HK-2 (cell line): Measurements from ENCODE around the gene VPS54.
"Not testable (repeated sequence)": the region's sequence is repeated elsewhere in the genome, so short reads cannot be mapped to it uniquely, and the experiment has no call there.

Source experiments
- DNase-seq: peaks from one replicate; pipeline ENCODE4 v3.0.0-alpha.2; 2018; ENCODE audit not compliant: unreplicated experiment

The VPS54 gene

GRCh38 chr2:64024259-64024949 lies 5.2 kb upstream of the VPS54 start:
- no peak for DNase-seq

DNA sequence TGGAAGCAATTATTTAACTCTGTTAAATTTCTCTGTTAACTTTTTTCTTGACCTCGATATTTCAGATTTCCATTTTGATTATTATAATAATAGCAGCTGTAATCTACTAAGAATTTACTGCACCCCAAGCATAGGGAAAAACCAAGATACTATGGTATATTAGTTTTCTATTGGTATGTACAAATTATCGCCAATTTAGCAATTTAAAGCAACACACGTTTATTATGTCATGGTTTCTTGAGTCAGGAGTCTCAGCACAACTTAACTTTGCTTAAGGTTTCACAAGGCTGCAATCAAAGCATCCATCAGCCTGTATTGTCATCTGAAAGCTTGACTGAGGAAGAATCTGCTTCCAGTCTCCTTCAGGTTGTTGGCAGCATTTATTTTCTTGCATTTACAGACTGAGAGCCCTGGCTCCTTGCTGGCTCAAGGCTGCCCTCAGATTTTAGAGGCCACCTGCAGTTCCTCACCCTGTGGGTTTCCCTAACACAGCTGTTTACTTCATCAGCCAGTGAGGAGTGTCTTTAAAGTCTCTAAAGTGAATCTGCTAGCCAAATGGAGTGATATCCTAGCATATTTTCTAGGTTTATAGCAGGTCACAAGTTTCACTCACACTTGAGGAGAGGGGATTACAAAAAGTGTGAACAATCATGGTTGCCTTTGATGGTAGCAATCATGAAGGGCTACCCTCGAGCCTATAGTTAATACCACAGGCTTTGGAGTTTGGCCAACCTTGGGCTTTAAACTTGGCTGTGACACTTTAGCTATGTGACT lies 4.4 kb upstream of the VPS54 start:
- DNase-seq: no peak

DNA sequence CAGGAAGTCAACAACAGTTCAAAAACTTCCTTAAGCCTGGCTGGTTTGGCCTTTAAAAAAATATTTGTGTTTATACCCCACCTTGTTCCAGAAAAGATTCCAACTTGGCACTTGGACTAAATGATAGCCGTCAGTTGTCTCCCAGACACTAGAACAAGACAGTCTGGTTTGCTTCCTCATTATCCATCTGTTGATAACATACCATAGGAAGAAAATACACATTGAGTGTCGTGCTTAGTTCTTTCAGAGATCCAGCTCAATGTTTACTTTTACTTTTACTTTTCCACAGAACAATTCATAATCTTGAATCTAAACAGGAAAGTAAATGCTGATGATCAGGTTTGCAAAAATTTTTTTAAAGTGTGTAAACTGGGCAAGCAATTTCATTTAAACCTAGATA lies 2.4 kb upstream of the VPS54 start:
- DNase-seq: no peak

DNA sequence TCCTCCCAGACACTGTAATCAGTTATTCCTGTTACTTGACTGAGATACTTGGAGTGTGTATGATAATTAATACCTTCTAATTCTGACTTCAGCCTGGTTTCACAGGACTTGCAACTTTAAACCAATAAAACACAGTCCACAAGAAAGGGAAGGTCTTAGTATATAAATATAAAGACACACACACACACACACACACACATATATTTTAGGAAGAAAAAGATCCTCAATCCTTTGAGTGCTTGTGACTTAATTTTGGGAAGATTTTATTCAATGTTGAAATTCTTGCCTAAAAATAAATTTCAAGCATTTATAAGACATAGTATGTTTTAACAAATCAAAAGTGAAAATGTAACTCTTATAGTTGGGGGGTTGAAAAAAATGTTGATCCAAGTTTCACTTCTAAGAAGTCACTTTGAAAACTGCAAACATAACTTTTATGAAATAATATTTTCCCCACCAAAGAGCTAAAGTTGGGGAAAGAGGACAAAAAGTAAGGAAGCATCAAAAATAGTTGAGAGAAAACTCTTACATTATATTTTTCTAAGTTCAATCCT lies 824 bp upstream of the VPS54 start:
- no peak for DNase-seq

DNA sequence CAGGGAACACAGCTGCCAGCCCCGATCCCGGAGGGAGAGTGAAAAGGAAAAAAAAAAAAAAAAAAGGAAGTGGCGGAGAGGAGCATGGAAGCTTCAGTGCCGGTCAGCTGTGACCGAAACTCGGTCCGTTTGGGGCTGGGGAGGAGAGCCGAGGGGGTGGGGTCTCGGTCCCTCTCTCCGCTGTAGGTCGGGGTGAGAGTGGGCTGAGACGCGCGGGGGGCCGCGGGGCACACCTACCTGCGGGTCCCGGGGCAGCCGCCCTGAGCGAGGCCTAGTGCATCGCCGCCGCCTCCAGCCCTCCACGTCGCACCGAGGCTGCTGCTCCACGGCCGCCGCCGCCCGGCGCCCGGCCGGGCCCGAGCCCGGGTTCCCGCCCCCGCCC lies 536 bp downstream of the VPS54 start:
- peak; percentile 70 for DNase-seq

DNA sequence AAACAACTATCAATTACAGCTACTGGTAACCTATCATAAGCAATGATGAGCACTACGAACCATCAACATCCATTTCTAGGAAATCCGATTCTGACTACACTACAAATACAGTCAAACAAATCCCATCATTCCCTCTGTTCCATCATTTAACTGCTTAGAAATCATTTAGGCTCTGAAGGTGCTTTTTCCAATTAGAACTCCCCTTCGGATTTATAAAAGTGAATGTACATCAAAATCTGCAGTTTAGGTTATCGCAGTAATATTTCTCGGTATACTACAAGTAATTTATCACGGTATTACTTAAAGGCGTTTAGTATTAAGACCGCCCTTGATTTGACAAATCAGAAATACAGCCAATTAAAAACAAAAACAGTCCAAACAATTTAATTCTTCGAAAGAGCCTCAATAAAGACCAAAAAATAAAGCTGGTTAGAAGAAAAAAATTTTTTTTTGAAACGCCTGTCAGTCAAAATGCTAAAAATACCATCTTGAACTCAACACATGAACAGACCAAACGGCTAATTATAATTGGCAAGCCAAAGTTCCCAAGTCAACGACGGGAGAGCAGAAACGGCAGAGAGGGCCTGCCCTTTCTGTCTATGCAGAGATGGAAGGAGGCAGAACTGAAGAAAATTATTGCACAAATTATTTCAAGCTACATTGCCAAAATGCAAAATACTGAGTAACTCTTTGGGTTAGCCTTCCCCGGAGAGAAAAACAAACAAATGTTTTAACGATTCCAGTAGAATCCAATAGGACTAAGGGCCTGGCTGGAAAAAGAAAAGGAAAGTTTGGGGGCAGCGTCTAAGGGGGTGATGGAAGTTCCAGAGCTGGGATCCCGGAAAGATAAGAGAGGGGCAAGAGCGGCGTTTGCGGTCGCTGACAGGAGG lies 1.2 kb downstream of the VPS54 start:
- DNase-seq: no peak

DNA sequence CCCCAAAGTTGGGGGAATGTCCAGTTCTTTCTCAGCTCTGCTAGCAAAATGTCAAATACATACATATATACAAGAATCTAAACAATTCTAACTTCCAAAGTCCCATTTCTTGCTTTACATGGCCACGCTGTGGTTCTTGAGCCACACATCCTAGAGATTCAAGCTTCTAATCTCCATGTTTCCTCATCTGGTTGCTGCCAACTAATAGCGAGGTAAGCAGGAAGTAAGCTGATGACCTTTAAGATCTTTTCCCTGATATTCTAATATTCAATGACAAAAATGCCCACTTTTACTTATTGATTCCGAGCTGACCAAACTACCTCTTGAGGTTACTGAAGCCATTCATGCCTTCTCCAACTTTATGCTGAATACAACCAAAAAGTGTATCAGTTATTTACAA lies 3.3 kb downstream of the VPS54 start:
- no peak for DNase-seq

DNA sequence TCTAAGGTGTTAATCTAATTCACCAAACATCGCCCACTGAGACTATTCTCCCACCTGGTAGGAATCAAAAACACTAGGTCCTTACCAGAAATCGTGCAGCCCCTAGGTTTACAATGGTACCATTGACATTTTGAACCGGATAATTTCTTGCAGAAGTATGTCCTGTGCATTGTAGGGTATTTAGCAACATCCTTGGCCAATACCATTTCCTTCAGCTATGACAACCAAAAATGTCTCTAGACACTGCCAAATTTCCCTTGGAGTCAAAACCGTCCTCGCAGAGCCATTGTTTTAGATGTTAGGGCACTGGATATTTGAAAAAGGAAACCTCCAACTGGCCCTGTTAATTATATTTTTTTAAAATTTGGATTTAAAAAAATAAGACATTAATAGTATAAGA lies 3.8 kb downstream of the VPS54 start:
- DNase-seq: no peak

DNA sequence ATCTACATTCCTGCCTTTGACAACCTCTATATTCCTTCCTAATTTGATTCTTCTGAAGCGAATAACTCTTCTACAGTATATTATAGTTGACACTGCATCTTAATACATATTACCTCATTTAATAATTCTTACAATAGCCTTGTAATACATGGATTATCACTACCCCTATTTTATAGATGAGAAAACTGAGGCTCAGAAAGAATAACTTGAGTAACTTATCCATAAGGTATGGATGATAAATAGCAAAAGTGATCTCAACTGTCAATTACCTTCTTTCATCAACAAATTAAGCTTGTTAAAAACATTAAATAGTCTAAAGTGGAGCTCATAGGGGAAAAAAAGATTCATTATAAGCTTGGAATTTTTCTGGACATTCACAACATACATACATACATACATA lies 4.6 kb downstream of the VPS54 start:
- DNase-seq: no peak

GRCh38 chr2:64013053-64013452 lies 6.2 kb downstream of the VPS54 start:
- DNase-seq: no peak

- DNase-seq: no peak
Measured at GRCh38 chr2:64012115-64012514, 7.1 kb downstream of the VPS54 start.

GRCh38 chr2:64008434-64009009 lies 10.7 kb downstream of the VPS54 start:
- no peak for DNase-seq

DNA sequence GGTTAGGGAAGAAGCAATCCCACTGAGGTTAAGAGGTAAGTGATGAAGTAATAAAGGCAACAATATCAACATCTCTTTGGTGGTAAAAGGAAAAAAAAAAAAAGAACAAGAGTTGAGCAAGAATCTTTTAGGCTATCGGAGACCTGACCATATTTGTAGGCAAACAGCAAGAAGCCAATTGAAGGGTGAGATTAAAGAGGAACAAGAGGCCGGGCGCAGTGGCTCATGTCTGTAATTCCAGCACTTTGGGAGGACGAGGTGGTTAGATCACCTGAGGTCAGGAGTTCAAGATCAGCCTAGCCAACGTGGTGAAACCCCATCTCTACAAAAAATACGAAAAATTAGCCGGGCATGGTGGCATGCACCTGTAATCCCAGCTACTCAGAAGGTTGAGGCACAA lies 11.3 kb downstream of the VPS54 start:
- DNase-seq: no peak

- no peak for DNase-seq
Measured at GRCh38 chr2:64005707-64006356, 13.4 kb downstream of the VPS54 start.

DNA sequence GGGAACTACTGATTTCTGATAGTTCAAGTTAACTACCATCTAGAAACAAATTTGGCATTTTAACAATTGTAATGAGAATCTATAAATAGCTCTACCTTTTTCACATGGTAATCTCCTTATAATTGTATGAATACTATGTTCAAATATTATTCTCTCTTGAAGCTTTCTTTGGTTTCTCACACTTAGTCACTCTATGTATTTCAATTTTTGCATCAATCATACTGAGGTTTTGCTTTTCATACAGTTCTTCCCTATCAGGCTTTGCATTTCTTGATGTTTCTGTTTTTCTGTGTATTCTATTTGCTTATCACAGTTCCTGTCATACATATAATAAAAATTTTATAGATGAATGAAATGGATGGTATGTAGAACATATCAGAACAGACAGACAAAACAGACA lies 16.0 kb downstream of the VPS54 start:
- no peak for DNase-seq

DNA sequence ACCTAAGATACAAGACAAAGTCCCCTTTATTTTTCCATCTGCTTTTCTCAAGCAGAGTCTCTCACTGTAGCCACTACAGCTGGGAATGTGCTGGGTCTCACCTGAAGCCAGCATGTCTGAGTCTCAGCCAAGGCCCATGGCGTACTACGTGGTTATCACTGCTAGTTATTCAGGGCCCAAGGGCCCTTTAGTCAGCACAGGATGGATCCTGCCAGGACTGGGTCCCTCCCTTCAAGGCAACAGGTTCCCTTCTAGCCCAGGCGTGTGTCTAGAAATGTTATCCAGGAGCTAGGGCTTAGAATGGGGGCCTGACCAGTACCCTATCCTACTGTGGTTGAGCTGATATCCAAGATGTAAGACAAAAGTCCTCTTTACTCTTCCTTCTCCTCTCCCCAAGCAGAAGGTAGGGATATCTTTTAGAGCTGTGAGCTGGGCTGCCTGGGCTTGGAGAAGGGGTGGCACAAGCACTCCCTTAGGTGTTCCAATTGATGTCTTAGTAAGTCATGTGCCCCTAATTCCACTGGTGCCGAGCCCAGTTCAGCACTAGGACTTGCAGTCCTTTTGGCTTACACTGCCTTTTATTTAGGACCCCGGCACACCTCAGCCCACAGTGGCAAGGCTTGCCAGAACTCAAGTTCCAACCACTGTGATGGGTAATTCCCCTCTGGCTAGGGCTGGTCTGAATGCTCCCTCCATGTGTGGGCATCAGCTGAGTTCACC lies 17.7 kb downstream of the VPS54 start:
- no peak for DNase-seq

- no peak for DNase-seq
Measured at GRCh38 chr2:64000630-64001381, 18.4 kb downstream of the VPS54 start.

GRCh38 chr2:63999049-63999448 lies 20.2 kb downstream of the VPS54 start:
- DNase-seq: no peak

DNA sequence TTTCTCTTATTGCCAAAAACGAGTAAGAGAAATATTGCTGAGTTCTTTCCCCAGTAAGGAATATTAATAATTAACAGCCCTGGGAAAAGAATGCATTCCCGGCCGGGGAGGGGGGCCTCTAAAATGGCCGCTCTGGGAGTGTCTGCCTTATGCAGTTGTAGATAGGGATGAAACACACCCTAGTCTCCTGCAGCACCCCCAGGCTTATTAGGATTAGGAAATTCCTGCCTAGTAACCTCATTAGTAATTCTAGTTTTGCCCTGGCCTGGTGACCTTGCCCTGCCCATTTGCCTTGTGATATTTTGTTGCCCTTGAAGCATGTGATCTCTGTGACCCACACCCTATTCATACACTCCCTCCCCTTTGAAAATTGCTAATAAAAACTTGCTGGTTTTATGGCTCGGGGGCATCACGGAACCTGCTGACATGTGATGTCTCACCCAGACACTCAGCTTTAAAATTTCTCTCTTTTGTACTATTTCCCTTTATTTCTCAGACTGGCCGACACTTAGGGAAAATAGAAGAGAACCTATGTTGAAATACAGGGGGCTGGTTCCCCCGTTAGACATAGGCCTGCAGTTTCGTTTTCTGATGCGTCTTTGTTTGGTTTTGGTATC lies 22.5 kb downstream of the VPS54 start:
- DNase-seq: not testable (repeated sequence)
